GM18909 (cell line): Measurements from ENCODE around the gene CNNM3.
"Not testable (repeated sequence)": the region's sequence is repeated elsewhere in the genome, so short reads cannot be mapped to it uniquely, and the experiment has no call there.

Experiments used
- ATAC-seq: cut with Tn5 transposase; IDR thresholded peaks from one replicate; pipeline ENCODE4 v1.9.1; 2021; ENCODE audit warnings: mild to moderate bottlenecking; ENCODE audit not compliant: unreplicated experiment, poor library complexity

The CNNM3 gene

DNA sequence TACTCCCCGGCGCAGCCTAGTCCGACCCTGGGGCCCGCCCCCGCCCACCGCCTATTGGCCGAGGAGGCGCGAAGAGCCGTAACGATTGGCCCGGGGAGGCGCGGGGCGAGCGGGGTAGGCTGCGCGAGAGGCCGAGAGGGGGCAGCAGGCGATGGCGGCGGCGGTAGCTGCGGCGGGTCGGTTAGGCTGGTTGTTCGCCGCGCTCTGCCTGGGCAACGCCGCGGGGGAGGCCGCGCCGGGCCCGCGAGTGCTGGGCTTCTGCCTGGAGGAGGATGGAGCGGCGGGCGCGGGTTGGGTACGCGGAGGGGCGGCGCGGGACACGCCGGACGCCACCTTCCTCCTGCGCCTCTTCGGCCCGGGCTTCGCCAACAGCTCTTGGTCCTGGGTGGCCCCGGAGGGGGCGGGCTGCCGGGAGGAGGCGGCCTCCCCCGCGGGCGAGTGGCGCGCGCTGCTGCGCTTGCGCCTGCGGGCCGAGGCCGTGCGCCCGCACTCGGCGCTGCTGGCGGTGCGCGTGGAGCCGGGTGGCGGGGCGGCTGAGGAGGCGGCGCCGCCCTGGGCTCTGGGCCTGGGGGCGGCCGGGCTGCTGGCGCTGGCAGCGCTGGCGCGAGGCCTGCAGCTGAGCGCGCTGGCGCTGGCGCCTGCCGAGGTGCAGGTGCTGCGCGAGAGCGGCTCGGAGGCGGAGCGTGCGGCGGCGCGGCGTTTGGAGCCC lies at the start of gene CNNM3:
TSS of gene CNNM3 (plus strand) at position 142 of the 709 bp plus-strand sequence. CDS start at position 152, 10 bp downstream.
- ATAC-seq: peak; percentile 88

DNA sequence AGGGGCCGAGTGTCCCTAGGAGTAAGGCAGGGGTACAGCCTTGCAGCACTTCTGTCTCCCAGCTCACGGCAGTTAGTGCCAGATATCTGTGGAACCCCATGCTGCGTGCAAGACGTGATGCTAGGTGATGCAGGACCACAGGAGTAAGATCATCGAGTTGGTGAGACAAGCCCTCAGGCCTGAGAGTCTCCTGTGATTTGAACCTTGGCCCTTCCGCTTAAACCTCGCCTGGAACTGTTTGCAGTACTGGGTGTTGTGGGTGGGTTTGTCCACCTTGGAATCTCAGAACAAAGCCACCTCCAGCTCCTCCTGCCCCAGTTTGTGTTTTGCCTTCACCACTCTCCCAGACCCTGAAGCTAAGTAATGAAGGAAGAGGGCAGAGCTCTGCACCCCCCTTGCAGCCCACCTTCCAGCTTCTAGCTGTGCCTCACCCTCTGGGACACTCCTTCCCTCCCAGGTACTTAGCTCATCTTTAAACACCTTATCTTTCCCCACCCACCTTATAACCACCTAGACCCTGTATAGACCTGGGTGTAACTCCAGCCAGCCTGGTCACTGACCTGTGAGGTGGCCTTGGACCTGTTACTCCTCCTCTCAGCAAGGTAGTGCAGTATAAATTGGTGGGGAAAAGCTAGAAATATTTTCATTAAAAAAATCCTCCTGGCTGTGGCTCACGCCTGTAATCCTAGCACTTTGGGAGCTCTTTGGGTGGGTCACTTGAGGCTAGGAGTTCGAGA lies 48.8 kb upstream of the CNNM3 start:
- ATAC-seq: no peak

DNA sequence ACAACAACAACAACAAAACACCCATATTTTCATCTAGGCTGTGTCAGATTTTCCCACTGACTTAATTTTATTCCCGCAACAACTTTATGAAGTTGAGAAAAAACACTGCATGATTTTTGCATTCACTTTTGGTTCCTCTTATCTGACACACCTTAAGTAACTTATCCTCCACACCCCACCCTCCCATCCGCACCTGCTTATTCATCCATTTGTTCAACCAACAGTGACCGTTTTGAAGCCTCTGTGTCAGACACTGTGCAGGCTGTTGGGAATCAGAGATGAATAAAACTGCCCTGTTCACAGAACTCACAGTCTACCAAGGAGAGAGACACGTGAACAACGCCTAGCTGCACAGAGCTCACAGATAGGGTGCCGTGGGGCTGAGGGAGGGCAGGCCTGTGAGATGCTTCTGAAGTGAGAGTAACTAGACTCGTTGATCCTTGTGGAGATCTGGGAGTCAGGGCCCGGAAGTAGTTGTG lies 47.9 kb upstream of the CNNM3 start:
- ATAC-seq: no peak

DNA sequence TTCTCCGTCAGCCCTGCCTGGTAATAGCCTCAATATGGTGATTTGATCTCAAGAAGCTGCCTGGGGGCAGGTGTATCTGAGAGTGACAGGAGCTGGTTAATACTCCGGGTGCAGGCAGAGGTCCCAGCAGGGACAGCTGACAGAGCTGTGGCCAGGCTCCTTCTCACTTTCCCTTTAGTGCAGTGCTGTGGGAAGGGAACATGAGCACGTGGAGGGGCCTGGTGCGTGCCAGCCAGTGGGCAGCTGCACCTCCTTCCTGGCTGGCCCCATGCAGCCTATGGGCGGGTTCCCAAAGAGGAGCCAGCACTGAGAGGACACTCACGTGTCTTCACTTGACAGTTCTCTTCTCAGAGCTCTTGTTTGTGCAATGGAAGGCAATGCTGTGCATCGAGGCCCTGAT lies 46.3 kb upstream of the CNNM3 start:
- no peak for ATAC-seq

DNA sequence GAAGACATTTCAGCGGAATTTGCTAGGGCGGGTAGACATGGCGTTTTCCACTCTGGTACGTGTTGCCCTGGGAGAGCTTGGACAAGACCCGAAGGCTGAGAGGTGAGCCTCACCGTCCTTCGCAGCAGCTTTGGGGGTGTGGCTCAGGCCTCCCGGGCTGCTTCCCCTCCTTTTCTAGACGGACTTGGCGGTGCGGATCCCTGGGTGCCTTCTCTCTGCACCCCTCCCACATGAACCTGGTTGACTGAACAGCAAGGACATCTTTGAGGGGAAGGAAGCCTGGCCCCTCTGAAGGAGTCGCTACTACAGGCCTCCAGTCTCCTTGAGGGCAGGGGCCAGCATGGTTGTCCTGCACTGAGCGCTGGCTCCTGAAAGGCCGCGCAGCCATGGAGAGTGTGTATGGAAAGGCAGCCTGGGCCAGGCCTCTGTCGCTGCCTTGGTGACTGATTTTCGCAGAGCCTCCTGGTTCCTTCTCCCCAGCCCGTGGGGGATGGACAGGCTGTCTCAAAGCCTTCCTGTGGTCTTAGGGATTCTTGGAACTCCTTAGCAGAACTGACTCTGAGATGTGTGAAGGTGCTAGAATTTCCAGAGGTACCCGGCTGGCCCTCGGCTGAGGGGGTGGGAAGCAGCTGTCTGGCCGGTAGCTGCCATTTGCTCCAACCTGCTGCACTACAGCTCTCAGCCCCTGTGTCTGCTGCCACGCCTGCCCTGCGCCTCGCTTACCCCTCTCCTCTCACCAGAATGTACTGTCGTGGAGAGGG lies 45.4 kb upstream of the CNNM3 start:
- ATAC-seq: no peak

DNA sequence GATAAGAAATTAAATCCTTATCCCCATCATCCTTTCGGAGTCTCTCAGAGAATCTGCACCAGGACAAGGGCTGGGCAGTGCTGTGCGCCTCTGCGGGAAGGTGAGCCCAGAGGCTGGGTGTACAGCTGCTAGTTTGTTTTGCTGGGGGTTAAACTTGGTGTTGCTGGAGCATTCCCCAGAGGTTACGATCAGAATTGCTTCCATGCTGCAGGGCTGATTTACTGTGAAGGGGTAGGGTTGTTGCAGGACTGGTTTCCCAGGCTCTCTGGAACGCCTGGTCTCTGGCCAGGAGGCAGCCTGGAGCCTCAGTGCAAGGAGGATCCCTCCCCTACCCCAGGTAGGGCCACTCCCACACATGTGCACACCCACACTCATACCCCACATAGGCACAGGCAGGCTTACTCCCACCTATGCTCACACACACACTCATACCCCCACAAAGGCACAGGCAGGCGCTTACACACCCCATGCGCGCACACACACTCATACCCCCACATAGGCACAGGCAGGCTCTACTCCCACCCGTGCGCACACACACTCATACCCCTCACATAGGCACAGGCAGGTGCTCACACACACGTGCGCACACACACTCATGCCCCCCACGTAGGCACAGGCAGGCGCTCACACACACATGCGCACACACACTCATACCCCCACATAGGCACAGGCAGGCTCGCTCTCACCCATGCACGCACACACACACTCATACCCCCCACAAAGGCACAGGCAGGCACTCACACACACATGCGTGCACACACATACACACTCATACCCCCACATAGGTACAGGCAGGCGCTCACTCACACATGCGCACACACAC lies 44.1 kb upstream of the CNNM3 start:
- no peak for ATAC-seq

DNA sequence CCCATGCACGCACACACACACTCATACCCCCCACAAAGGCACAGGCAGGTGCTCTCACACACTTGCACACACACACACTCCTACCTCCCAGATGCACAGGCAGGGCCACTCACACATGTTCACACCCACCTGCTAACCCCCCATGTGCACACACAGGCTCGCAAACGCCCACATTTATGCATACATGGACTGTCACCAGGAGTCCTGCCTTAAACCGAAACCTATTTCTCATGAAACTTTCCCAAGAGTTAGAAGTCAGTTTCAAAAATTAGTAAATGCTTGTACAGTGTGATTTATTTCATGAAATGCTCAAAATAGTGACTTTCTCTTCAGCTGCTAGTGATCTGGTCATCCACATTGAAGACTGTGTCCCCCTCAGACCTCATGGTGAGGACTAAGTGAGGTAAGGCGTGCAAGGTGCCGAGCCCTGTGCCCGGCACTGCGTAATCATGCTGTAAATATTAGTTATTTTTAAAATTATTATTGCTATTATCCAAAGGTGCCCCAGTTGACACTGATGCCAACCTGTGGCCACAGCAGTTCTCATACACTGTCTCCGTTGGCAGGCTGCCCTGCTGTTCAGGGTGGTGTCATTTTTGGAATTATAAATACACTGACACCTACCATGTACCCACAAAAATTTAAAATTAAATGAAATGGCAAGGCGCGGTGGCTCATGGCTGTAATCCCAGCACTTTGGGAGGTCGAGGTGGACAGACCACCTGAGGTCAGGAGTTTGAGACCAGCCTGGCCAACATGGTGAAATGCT lies 43.0 kb upstream of the CNNM3 start:
- ATAC-seq: peak; percentile 46

DNA sequence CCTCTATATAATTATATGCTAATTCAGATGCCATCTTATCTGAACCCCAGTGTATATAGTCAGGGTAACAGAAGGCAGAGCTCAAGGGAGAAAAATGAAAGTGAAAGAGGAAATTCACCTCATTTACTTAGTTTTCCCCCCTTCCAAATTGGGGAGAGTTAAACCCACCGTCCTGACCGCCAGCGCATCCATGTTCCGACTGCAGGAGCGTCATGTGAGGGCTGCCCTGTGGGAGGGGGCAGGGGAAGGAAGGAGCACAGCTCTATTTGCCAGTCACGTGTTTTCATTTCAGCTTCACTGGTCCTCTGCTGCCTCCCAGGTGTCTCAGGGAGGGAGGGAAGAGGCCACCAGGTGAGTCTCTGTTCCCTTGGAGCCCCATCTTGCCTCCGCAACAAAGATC lies 42.1 kb upstream of the CNNM3 start:
- peak; percentile 37 for ATAC-seq

DNA sequence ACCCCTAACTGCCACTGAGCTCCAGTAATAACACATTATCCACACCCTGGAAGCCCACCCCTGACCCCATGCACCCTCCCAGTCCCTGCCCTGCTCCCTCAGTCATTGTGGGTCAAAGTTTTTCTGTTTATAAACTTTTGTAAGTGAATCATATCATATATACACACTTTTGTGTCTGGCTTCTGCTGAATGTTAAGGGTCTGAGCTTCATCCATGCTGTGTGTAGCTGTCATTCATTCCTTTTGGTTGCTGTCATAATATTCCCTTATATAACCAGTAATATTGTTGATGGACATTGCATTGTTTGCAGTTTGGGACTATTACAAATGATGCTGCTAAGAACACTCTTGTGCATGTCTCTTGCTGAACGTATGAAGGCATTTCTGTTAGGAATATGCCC lies 40.9 kb upstream of the CNNM3 start:
- no peak for ATAC-seq

DNA sequence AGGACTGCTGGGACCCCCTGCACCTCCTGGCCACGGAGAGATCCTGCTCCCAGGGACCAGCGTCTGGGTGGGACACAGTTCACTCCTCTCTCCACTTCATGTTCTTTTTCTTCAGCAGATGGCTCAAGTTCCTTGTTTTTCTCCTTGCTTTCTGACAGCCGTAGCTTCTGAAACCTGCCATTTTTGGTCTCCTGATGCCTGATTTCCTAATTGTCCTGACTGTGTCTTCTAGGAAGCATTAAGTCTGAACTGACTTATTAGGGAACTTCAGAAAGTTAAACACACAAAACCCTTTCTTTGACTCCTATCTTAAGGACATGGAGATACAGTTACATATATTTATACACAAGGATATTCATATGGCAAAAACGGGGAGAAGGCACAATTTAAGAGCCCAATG lies 32.7 kb upstream of the CNNM3 start:
- no peak for ATAC-seq

DNA sequence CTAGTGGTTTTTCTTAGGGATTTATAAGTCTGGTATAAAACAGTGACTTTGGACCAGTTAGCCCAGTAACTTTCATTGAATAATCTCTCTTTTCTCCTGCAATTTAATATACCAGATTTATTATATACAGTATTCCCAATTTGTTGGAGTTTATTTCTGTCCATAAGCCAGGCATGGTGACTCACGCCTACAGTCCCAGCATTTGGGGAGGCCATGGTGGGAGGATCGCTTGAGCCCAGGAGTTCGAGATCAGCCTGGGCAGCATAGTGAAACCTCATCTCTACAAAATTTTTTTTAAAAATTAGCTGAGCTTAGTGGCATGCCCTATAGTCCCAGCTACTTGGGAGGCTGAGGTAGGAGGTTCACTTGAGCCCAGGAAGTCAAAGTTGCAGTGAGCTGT lies 28.7 kb upstream of the CNNM3 start:
- ATAC-seq: no peak

DNA sequence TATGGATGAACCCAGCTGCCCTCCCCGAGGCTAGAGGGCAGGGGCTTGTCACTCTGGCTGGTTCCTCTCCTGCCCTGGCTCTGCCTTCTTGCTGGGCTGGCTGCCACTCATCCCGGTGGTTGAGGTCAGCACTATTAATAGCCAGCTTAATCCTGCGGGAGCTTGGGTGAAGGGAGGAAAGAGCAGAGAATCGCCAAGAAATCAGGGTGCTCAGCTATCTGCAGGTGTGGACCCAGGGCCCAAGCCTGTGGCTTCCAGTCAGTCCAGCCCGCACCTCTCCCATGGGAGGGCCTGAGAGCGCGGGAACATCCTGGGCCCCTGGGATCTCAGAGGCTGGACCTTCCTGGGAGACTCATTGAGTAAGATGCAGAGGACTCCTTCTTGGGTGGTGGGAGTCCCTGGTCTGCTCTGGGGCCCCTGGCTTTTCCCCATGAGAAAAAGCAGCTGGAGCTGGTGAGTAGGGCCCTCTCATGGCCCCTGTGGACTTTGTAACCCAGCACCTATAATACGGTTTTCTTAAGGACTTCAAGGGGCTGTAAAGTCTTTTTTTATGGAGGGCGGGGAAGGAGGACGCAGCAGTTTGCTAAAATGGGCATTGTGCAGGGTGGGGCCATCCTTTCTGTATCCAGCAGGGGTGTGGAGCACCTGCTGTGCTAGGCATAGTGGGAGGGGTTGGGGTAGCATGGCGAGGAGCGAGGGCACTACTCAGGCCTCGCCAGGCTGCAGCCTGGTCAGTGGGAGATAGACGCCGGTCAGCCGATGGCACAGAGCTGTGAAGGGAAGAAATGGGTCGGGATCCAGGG lies 27.4 kb upstream of the CNNM3 start:
- no peak for ATAC-seq

DNA sequence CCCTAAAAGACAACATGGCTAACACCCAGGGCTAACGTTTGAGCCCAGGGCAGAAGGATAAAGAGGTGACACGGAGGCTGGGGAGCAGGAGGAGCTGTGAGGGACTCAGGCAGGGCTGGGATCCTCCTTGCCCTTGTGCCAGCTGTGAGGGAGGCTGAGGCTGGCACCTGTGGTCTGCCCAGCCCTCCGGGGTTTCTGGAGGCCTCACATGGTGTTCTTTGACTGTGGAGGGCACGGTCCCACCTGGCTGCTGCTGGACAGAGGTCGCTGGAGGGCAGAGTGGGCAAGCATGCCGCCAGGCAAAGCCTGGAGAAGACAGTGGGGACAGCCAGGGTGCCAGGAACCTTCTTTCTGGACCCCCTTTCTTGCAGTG lies 26.8 kb upstream of the CNNM3 start:
- no peak for ATAC-seq

DNA sequence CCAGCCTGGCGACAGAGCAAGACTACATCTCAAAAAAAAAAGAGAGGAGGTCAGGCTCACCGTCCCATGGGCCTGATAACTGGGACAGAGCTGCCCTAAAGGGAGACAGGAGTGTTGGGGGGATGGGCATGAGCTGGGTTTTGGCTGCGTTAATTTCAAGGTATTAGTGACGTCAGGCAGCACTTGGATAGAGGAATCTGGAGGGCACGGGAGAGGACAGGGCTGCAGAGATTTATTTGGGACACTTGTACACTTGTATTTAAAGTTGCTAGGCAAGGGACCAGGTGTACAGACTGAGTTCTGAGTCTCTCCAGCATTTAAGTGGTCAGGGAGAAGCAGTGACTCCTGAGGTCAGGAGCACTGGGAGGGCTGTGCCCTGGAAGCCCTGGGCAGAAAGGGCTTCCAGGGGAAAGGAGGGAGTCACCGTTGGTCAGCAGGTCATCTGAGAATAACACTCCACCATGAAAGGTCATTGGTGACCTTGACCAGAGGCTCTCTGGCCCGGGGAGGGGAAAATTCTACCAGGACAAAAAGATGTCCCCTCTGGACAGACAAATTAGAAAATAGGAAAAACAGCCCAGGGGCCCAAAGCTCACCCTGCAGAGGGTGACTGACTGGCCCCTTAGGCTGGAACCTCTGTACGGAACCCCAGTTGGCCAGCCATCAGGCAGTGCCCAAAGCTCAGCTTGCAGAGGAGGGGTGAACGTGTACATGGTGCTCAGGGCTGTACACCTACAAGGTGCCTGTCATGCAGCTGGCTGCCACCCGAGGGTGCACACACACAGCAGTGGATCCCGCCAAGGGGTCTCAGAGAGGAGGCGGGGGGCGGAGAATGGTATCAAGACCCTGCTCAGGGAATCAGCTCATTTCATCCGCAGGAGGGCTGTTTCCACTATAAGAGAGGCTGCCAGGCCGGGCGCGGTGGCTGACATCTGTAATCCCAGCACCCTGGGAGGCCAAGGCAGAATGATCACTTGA lies 23.0 kb upstream of the CNNM3 start:
- ATAC-seq: no peak

DNA sequence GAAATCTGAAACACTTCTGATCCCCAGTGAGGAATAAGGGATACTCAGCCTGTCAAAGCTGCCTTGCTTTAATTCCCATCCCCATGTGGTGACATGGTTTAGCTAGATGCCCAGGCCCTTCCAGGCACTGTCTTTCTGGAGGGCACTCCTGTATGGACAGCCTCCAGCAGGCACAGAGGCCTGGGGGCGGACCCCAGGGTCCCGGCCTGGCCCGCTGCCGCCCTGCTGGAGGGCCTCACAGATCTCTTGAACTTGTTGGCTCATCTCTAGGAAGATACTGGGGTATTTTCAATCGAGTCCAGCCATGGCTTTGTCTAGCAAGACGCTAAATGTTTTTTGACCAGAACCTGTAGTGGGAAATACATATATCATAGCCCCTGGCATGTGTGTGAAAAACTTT lies 21.0 kb upstream of the CNNM3 start:
- ATAC-seq: no peak

DNA sequence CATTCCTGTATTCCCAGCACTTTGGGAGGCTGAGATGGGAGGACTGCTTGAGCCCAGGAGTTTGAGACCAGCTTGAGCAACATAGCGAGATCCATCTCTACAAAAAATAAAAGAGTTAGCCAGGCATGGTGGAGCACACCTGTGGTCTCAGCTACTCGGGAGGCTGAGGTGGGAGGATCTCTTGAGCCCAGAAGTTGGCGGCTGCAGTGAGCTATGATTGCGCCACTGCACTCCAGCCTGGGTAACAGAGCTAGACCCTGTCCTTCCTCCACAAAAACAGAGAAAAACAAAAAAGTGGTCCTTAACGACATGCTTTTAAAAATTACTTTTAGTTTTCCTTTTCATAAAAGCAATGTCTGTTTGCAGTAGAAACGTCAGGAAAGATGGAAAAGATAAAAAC lies 19.6 kb upstream of the CNNM3 start:
- ATAC-seq: not testable (repeated sequence)

DNA sequence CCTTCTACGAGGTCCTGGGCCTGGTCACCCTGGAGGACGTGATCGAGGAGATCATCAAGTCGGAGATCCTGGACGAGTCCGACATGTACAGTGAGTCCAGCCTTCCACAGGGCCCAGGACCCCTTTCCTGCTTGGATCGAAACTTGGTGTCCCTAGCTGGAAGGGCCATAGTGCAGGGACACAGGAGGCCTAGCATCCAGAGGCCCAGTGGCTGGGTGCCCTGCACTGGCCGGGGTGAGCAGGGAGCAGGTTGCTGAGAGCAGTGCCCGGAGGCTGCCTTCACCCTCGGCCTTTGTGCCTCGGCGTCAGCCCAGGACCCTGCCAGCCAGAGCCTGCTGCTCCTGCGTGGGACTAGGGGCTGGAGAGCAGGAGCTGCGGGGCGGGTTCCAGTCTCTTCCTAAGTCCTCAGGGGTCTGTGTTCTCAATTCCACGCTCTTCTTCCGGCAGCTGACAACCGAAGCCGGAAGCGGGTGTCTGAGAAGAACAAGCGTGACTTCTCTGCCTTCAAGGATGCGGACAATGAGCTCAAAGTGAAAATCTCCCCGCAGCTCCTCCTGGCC lies 18.9 kb upstream of the CNNM3 start:
- no peak for ATAC-seq
